Esophagus squamous epithelium (tissue), 4 donors: ENCODE data around the gene HIBCH.

Source experiments
- CTCF ChIP-seq, 6 experiments: fragments of 450-650 bp in 4 of 6; fragments of 200-600 bp in 2 of 6; sonication (generic) in 2 of 6; IDR thresholded peaks; one replicate each; pipeline ENCODE4 v1.5.1; 2016 to 2019; ENCODE audit warnings: antibody characterized with exemption in 6 of 6, mild to moderate bottlenecking in 4 of 6, moderate library complexity in 4 of 6
- POLR2A ChIP-seq, 4 donors: fragments of 450-650 bp; IDR thresholded peaks; one replicate each; pipeline ENCODE4 v1.6.1; 2017; ENCODE audit warnings: antibody characterized with exemption in 4 of 4, mild to moderate bottlenecking in 4 of 4, moderate library complexity in 3 of 4

- TF ChIP-seq POLR2A (IDR thresholded peaks at IDR 0.05) (no peak), CTCF (IDR thresholded peaks at IDR 0.05) (no peak)
Measured at GRCh38 chr2:190213441-190214335, 105.9 kb downstream of the HIBCH start.
